Measurements from ENCODE around the gene BACE1-AS.
"Not testable (repeated sequence)": the region's sequence is repeated elsewhere in the genome, so short reads cannot be mapped to it uniquely, and the experiment has no call there.

Gene BACE1-AS
- total RNA-seq = 2.7 to 8.8 reads per million in 2 experiments

GRCh38 chr11:117290809-117291396, at the start of gene BACE1-AS:
TSS of gene BACE1-AS (plus strand) at chr11:117291346.
- no peak for DNase-seq (ENCODE audit: low read depth)

- no peak for DNase-seq (ENCODE audit: low read depth)
Observed at GRCh38 chr11:117248341-117248740, 42.8 kb upstream of the BACE1-AS start.

GRCh38 chr11:117249571-117249970, 41.6 kb upstream of the BACE1-AS start:
- no peak for DNase-seq (ENCODE audit: low read depth)

GRCh38 chr11:117251506-117251905, 39.6 kb upstream of the BACE1-AS start:
- DNase-seq (ENCODE audit: low read depth) = no peak

DNA sequence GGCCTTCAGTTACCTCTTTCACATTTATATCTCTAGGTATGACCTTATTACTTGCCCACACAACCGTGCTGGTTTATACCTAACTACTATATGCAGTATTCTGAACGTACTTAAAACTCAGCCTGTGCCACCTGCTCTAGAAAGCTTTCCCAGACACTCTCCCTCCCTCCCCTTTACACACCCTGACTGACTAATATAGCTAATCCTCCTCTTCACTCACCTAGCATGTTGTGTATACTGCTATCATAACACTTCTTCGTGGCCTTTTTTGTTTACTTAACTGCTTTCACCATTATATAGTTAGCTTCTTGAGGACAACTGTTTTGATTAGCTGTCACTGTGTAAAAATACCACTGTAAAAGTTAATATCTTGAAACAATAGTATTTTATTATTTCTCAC, 35.2 kb upstream of the BACE1-AS start:
- no peak for DNase-seq (ENCODE audit: low read depth)

GRCh38 chr11:117256573-117256972, 34.6 kb upstream of the BACE1-AS start:
- DNase-seq (ENCODE audit: low read depth) = no peak

DNA sequence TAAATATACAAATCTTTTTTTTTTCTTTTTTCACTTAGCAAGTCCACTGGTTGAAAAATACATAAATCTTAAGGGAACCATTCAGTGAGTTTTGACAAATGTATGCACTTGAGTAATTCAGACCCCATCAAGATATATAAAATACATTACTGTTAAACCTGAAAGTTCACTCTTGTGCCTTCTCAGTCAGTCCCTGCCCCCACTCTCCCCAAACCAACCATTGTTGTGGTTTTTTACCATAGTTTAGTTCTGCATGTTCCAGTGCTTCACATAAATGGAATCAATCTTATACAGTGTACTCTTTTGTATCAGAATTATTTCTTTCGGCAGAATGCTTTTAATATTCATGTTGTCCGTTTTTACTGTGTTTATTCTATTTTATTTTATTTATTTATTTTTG, 32.6 kb upstream of the BACE1-AS start:
- no peak for DNase-seq (ENCODE audit: low read depth)

DNA sequence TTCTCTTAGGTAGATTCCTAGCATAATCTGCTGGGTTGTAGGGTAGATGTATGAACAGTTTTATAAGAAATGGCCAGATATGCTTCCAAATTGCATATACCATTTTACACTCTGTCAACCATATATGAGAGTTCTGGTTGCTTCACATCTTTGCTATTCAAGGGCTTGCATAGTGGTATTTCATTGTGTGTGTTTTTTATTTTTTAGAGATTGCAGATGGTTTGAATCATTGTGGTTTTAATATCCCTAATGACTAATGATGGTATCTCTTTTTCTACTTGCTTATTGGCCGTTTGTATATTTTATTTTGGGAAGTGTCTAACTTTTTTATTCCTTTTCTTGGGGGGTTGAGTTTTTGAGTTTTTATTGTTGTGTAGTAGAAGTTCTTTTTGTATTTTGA, 31.7 kb upstream of the BACE1-AS start:
- no peak for DNase-seq (ENCODE audit: low read depth)

- not testable (repeated sequence) for DNase-seq (ENCODE audit: low read depth)
Observed at GRCh38 chr11:117264624-117265323, 26.4 kb upstream of the BACE1-AS start.

- DNase-seq (ENCODE audit: low read depth) = no peak
Observed at GRCh38 chr11:117265745-117266144, 25.4 kb upstream of the BACE1-AS start.

- DNase-seq (ENCODE audit: low read depth) = no peak
Observed at GRCh38 chr11:117269856-117270255, 21.3 kb upstream of the BACE1-AS start.

GRCh38 chr11:117271208-117271607, 19.9 kb upstream of the BACE1-AS start:
- no peak for DNase-seq (ENCODE audit: low read depth)

- DNase-seq (ENCODE audit: low read depth) = not testable (repeated sequence)
Observed at GRCh38 chr11:117272175-117272574, 19.0 kb upstream of the BACE1-AS start.

DNA sequence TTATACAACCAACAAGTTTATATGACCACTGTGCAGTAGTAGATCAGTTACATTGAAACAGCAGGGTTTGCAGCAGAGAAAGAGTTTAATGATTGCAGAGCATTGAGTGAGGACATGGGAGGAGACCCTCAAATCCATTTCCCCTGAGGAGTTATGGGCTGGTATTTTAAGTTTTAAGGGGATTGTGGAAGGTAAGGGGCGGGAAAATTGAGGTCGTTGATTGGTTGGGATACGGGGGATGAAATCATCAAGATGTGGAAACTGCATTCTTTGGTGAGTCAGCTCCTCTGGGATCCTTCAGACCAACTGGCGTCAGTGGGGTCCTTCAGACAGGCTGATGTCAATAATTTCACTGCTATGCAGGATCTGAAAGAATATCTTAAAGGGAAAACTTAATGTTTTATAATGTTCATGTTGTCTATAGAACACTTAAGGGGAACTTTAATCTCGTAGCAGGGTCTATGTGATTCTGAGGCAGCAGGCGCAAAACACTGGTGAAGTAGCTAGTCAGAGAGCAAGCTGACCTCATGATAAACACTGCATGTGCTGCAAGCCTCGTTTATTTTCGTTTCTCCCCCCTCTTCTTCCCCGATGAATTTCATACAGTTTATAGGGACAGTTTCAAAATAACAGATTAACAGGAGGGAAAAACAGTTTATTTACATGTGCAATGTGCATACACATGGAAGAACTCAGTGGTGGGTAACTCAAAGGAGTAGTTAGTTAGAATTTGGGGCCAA, 17.4 kb upstream of the BACE1-AS start:
- no peak for DNase-seq (ENCODE audit: low read depth)

- DNase-seq (ENCODE audit: low read depth) = no peak
Observed at GRCh38 chr11:117278347-117278746, 12.8 kb upstream of the BACE1-AS start.

- no peak for DNase-seq (ENCODE audit: low read depth)
Observed at GRCh38 chr11:117279711-117280376, 11.3 kb upstream of the BACE1-AS start.

GRCh38 chr11:117281159-117281558, 10.0 kb upstream of the BACE1-AS start:
- no peak for DNase-seq (ENCODE audit: low read depth)

GRCh38 chr11:117281869-117282268, 9.3 kb upstream of the BACE1-AS start:
- no peak for DNase-seq (ENCODE audit: low read depth)

DNA sequence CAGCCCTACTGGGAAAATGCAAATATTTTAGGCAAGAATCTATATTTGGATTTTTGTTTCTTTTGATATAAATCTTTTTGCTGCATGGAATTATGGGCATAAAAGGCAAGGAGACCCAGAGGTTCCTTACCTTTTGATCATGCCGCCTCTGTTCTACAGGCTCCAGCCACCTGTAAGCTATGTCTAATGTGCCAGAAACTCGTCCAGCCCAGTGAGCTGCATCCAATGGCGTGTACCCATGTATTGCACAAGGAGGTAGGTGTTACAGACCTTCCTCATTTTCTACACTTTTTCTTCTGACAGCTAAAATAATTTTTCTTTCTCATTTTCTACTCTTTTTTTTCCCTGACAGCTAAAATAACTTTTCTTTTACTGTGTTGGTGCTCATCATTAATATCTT, 8.2 kb upstream of the BACE1-AS start:
- no peak for DNase-seq (ENCODE audit: low read depth)

DNA sequence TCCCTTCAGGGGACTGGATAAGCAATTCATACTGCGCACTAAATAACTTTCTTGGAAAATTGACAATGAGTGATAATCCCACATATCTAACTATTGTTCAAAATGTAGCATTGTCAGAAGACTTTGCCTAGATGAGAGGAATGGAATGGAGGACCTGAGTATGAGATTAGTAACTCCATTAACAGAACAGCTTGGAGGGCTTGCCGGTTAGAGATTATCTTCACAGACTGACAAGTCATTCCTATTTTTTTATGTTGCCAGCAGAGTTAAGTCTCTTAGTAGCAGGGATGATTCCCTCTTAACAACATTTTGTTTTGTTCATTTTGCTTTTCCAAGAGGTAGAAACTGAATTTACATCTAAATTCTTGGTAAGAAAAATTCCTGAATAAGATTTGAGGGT, 7.1 kb upstream of the BACE1-AS start:
- no peak for DNase-seq (ENCODE audit: low read depth)

GRCh38 chr11:117286588-117286987, 4.6 kb upstream of the BACE1-AS start:
- no peak for DNase-seq (ENCODE audit: low read depth)

DNA sequence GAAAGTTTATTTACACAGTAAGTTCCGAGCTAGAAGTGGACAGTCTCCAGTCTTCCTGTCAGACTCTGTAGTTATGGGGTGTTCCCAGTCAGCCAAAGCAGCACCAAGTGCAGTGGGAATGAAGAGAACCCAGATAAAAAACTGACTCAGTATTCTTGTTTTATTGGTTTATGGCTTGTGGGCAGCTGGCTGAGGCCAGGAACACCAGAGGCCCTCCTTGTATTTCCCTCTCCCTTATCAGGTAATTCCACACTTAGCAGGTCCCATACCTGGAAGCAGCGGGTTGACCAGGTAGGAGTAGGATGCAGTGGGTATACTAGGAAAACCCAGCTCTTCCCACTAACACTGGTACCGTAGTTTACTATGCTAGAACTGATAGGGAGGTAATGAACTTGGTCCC, 3.5 kb upstream of the BACE1-AS start:
- DNase-seq (ENCODE audit: low read depth) = no peak

DNA sequence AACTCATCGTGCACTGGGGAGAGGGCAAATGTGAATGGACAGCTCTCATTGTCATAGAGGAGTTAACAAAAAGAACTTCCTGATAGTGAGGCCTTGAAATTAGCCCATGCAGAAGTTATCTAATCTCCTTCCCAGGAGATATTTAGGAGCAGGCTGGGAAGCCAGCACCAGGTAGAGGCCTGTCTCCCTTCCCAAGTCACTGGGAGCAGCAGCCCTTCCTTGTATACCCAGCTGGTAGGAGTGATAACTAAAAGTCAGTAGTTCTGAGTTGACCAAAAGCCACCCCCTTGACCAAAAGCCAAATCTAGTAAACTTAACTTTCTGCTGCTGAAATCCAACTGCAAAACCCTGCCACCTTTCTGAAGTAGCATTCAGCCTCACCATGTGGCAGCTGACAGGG, 1.4 kb upstream of the BACE1-AS start:
- no peak for DNase-seq (ENCODE audit: low read depth)
